Measurements from ENCODE around the gene ADAMTSL5.
"Not testable (repeated sequence)": the region's sequence is repeated elsewhere in the genome, so short reads cannot be mapped to it uniquely, and the experiment has no call there.

ADAMTSL5 gene, protein sequence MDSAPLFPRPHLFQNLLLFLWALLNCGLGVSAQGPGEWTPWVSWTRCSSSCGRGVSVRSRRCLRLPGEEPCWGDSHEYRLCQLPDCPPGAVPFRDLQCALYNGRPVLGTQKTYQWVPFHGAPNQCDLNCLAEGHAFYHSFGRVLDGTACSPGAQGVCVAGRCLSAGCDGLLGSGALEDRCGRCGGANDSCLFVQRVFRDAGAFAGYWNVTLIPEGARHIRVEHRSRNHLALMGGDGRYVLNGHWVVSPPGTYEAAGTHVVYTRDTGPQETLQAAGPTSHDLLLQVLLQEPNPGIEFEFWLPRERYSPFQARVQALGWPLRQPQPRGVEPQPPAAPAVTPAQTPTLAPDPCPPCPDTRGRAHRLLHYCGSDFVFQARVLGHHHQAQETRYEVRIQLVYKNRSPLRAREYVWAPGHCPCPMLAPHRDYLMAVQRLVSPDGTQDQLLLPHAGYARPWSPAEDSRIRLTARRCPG

DNA sequence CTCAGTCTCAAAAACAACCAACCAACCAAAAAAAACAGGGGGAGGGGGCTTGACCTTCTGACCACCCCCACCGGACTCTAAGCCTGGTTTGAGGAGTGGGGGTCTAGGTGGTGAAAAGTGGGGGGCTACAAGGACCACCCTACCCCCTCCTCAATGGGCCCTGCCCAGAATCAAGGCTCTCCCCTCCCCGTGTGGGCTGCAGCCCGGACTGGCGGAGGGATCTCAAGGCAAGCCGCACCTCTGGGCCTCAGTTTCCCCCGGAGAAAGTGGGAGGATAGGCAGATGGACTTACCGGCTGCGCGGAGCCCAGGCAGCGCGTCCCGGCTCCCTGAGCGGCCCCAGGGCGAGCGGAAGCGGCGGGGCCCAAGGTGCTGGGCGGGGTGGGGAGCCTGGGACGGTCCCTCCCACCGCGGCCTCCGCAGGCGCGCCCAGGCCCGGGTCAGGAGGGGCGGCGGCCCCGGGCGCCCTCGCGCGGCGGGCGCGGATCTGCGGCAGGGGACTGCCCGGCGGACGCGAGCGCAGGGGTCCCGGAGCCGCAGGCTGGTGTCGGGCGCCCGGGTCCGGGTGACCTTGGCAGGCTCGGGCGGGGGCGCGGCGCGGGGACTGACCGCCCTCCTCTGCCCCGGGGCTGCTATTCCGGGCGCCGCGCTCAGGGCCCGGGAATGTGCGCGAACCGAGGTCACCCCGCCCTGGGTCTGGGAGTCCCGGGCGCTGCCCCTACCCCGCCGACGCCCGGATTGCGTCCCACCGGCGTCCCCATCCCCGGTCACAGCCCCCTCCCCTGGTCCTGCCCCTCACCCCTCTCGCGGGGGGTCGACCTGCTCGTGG, at the start of gene ADAMTSL5:
ADAMTSL5 (minus strand) TSS at position 349 of the 828 bp plus-strand sequence. CDS start 2,076 bp downstream, outside the sequence.
- DNase-seq: peak; percentile 80

DNA sequence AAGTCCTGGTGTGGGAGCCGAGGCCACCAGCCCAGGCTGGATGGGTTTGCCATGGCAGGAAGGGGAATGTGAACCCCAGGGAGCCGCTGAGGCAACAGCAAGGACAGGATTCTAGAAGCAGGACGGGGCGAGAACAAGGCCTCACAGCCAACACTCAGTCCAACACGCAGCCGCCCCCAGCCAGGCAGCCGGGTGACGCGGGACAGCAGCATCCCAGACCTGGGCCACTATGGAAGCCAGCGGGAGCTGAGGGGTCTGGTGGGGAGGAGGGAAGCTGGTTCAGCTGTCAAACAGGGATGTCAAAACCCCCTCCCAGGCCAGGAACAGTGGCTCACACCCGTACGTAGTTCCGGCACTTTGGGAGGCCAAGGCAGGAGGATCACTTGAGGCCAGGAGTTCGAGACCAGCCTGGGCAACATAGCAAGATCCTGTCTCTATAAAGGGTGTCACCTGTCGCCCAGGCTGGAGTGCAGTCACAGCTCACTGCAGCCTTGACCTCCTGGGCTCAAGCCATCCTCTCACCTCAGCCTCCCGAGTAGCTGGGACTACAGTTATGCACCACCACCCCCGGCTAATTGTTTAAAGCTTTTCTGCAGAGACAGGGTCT, 48.5 kb upstream of the ADAMTSL5 start:
- no peak for DNase-seq

DNA sequence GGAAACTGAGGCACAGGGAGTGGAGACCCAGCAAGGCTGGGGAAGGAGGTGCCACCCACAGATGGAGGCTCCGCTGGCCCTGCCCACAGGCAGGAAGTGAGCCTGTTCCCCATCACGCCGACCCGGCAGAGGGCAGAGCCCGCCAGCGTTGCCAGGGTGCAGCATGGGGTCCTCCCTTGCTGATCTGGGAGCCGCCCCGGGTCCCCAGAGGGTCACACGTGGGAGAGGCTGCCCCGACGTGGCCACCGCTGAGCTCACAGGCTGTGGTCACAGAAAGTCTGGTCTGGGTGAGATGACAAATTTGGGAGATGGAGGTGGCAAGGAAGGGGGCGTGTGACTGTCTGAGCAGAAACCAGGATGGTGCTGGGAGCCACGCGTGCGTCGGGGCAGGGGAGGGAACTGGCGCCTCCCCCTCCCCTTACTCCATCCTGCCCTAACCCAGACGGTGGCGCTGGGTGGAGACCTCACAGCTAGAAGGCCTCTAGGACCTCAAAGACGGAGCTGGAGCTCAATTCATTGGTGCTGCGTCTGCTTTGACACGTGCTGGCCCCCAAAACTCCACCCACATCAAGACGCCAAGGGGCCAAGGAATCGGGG, 47.6 kb upstream of the ADAMTSL5 start:
- DNase-seq: no peak

DNA sequence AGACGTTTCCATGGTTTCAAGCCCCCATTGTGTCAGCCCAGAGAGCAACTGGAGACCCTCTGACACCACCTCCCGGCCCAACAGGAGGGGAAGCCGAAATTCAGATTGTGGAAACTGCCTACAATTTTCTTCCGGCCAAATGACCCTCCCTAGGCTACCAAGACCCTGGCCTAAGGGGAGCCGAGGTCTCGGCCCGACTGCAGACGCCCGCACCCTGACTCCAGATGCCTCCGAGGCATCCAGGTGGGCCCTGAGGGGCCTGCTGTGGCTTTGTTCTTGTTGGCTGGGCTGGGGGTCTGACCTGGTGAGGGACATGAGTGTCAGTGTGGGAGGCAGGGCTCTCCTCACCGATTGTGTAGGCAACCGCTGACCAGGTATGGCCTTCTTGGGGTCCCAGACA, 45.7 kb upstream of the ADAMTSL5 start:
- no peak for DNase-seq

DNA sequence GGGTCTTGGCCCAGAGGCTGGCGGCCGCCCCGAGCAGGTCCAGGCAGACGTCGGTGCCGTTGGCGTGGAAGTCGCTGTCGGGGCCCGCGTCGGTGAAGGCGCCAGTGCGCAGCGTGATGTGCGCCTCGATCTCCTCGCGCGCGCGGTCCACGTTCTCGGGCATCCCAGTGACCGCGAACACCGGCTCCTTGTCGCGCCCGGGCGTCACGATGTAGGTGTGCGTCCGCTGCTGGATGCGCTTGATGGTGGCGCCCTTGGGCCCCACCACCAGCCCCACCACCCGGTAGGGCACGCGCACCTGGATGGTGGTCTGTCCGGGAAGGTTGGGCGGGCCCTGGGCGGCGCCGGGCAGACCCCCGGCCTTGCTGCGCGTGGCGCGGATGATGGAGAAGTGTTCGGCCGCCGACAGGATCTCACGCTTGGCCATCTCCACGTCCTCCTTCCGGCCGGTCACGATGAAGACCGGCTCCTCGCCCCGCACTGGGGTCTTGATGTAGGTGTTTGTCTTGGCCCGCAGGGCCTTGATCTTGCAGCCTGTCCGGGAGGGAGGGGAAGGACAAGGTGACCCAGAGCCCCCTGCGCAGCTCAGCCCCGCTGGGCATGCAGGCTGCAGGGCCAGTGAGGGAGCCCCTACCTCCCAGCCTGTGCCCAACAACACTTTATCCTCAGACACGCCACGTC, 43.7 kb upstream of the ADAMTSL5 start:
- DNase-seq: no peak

DNA sequence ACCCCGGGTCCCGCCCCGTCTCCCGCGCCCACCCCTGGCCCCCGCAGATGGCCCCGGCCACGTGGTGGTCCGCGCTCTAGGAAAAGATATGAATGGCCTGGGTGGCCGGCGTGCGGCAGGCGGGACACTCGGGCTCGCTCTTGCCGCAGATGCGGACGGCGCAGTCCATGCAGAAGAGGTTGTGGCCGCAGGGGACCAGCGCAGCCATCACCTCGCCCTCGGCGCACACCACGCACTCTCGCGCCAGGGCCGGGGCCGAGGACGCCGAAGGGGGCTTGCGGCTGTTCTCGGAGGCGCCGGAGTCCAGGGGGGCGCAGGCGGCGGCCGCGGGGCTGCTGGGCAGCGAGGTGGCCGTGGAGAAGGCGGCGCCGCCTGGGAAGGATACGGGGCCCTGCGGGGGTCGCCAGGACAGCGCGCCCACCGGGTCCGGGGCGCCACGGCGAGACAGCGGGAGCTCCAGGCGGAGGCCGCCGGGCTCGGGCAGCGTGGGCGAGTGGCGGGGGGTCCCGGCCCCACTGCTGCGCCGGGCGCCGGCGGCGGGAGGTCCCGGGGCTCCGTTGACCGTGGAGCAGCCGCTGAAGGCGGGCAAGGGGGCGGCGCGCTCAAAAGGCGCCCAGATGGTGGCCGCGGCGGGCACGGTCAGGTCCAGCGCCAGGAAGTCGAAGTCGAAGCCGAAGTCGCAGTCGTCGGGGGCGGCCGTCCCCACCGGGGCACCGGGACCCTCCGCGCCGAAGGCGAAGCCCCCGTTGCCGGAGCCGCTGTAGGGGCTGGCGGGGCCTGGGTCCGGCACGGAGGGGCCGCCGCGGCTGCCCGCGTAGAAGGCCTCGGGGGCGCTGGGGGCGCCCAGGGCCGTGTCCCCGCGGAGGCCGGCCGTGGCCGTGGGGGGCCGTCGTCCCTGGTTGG, 42.9 kb upstream of the ADAMTSL5 start:
- DNase-seq: no peak

DNA sequence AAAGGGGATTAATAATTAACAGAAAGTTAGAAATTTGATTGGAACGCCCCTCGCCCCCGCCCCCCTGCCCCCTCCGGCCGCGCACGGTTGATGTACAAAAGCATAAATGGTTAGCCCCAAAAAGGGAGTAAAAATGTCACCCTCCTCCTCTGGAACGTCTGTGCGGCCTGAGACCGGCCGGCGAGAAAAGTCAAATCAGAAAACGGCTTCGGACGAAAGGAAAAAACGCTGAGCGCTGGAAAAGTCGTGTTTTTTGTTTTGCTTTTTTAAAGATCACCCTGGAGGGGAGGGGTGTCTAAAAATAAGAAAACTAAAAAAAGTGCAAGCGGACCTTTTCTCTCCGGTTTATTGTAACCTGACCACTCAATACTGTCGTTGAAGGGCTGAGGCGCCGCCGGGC, 42.1 kb upstream of the ADAMTSL5 start:
- no peak for DNase-seq

DNA sequence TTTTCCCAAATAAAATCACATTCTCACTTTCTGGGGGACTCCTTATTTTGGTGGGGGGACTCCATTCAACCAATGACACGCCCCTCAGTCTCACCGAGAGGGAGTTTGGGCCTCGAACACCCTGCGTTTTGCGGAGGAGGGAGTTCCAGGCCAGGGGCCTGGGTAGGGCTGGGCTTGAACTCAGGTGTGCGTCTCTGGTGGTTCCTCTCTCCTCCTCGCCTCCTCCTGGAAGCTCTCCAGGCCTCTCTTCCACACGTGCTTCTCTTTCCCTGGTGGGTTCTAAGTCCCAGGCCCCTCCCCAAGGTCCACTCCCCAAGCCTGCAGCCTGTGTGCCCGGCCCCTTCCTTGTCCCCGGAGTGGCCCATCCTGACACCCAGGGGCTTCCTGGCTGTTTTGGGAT, 40.6 kb upstream of the ADAMTSL5 start:
- no peak for DNase-seq

DNA sequence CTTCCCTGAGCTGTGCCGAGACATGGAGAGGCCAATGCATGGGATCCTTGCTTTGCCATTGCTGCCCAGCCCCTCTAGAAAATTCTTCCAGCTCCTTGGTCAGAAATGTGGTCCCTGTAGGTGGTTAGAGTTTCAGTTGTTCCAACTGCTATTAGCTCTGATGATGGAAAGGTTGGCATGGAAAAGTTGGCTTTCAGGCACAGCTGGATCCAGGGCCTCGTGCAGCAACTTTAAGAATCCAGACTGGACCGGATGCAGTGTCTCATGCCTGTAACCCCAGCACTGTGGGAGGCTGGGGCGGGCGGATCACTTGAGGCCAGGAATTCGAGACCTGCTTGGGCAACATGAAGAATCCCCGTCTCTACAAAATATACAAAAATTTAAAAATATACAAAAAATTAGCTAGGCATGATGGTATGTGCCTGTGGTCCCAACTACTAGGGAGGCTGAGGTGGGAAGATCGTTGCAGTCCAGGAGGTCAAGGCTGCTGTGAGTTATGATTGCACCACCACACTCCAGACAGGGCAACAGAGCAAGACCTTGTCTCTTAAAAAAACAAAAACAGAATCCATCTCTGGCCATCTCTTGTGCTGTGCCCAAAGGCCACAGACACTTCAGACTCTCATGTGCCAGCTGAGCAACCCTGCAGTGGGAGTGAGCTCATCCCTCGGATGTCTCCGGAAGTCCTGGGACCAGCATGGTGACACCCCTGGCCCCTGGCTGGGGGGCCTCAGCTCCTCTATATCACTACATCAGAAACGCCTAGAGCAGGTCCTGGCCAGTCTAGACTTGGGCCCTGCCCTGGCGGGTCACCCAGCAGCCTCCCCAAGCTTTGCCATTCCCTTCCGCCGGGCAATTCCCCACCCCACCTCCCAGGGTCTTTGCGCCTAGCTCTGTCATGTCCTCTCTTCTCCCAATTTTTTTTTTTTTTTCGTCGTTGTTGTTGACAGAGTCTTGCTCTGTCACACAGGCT, 38.5 kb upstream of the ADAMTSL5 start:
- DNase-seq: no peak

DNA sequence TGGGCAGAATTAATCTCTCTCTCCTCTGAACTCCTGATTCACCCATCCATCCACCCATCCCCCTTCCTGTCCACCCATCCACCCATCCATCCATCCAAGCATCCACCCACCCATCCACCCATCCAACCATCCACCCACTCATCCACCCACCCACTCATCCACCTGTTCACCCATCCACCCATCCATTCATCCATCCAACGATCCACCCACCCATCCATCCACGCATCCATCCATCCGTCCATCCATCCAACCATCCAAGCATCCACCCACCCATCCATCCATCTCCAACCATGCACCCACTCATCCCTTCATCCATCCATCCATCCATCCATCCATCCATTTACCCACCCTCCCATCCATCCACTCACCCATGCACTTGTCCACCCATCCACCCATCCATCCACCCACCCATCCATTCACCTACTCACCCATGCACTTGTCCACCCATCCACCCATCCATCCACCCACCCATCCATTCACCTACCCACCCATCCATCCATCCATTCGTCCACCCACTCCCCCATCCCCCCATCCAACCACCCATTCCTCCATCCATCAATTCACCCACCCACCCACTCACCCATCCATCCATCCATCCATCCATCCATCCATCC, 36.6 kb upstream of the ADAMTSL5 start:
- no peak for DNase-seq

DNA sequence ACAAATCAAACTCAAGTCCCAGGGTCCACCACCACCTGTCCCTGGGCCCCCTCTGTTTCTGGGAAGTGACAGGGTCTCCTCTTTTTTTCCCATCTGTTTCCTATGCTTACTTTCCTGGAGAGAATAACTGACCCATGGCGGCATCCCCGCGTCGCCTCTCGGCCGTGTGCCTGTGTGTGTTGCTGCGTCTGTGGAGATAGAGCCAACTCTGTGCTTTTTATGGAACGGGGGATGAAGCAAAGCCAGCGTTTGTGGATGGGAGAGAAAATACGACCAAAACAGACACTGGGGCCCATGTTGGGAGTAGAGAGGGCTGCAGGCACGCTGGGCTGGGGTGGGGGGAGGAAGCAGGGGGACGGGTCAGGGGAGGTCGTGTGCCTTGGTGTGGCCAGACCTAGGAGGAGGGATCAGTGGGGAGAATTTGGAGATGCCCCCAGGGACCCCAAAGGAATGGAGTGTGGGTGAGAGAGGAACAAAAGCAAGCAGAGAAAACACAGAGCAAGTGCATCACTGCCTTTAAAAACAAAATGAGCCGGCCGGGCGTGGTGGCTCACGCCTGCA, 27.6 kb upstream of the ADAMTSL5 start:
- DNase-seq: no peak

DNA sequence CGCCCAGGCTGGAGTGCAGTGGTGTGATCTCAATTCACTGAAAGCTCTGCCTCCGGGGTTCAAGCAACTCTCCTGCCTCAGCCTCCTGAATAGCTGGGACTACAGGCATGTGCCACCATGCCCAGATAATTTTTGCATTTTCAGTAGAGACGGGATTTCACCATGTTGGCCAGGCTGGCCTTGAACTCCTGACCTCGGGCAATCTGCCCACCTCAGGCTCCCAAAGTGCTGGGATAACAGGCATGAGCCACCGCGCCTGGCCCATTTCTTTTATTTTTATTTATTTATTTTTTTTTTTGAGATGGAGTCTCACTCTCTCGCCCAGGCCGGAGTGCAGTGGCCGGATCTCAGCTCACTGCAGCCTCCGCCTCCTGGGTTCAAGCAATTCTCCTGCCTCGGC, 26.9 kb upstream of the ADAMTSL5 start:
- DNase-seq: not testable (repeated sequence)

DNA sequence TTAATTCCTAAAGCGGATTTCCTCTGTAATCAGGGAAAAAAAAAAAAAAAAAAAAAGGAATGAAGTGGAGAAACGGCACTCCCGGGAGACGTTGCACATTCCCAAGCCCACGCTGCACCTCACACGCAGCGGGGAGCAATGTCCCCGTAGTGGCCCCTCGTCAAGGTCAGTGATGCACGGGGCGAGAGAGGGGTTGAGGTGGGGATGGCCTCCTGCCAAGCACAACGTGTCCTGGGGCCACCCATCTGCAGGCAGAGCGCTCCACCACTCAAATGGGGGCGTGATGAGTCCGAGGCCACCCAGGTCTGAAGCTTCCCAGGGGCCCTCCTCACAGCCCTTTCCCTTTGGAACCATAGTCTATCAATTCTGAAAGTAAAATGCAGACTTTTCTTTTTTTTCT, 26.2 kb upstream of the ADAMTSL5 start:
- DNase-seq: no peak

DNA sequence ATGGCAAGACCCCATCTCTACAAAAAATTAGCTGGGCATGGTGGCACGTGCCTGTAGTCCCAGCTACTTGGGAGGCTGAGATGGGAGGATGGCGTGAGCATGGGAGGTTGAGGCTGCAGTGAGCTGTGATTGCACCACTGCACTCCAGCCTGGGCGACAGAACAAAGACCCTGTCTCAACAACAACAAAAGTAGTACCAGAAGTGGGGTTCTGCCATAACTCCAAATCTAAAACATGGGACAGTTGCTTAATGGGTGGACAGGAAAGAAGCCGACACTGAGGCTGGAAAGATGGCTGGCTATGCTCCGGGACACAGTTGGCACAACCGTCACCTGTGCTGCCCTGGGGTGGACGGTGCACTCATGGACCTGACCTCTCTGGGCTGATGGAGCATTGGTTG, 22.9 kb upstream of the ADAMTSL5 start:
- DNase-seq: not testable (repeated sequence)

DNA sequence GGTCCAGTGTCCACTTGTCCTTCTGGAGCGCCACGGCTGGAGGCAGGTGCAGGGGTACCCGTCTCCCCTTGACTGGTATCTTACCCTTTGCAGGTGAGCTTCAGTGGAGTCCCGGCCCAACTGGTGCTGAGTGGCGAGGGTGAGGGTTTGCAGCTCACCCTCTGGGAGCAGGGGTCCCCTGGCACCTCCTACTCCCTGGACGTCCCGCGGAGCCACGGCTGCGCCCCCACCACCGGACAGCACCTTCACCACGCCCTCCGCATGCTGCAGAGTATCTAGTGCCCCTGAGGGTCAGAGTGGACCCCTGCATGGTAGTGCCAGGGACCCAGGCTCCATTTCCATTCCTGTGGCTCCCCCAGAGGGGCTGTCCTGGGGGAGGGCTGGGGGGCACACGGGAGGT, 22.2 kb upstream of the ADAMTSL5 start:
- DNase-seq: no peak

DNA sequence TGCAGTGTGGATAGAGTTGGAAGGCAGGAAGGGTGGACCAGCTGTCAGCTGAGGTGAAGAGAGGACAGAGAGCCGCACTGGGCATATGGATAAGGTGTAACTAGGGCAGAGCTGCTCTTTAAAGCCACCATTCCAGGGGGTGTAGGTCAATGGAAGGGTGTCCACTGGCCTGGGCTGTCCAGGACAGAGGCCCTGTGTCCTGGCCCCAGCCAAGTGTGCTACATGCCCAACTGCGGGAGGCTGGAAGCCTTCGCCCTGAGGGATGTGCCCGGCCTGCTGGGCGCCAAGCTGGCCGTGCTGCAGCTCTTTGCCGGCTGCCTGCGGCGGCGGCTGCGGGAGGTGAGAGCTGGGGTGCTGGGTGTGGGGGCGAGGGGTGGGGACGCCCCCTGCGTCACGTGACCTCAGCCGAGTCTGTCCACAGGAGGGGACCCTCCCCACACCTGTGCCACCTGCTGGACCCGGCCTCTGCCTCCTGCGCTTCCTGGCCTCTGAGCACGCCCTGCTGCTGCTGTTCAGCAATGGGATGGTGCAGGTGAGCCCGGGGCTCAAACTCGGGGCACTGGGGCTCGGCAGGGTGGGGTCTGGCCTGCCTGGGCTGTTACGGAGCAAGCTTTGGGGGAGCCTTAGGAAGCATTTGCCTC, 20.8 kb upstream of the ADAMTSL5 start:
- DNase-seq: no peak

DNA sequence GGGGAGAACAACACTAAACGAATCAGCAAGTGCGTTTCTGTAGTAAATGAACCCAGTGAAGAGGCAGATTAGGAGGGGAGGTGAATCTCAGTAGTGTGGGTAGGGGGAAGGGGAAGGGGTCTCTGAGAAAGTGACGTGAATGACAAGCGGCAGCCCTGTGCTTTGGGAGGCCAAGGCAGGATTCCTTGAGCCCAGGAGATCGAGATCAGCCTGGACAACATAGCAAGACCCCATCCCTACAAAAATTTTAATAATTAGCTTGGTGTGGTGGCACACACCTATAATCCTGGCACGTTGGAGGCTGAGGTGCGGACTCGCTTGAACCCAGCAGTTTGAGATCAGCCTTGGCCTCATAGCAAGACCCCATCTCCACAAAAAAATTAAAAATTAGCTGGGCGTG, 19.2 kb upstream of the ADAMTSL5 start:
- no peak for DNase-seq

DNA sequence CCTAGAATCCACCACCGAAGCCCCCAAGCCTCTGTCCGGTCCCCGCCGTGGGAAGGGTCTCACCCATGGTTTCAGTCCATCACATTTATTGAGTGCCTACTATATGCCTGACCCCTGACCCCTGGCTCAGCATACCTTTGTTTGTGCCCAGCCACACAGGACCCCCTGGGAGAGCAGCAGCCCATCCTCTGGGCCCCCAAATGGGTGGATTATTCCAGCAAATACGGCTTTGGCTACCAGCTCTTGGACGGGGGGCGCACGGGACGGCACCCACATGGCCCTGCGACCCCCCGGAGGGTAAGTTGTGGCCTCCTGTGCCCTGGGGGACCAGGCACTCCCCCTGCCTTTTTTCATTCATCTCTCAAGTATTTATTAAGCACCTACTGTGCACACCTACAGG, 18.8 kb upstream of the ADAMTSL5 start:
- no peak for DNase-seq

DNA sequence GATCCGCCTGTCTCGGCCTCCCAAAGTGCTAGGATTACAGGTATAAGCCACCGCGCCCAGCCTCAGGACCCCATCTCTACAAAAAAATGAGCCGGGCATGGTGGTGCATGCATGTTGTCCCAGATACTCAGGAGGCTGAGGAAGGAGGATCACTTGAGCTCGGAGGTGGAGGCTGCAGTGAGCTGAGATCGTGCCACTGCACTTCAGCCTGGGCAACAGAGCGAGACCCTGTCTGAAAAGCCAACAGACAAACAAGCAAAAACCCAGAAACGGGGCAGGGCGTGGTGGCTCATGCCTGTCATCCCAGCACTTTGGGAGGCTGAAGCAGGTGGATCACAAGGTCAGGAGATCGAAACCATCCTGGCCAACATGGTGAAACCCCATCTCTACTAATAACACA, 18.0 kb upstream of the ADAMTSL5 start:
- not testable (repeated sequence) for DNase-seq
